GM19328 (cell line): ENCODE measurements around the gene ALX4.

Source experiments
- ATAC-seq: cut with Tn5 transposase; IDR thresholded peaks from one replicate; pipeline ENCODE4 v1.9.1; 2021; ENCODE audit warnings: mild to moderate bottlenecking, moderate library complexity; ENCODE audit not compliant: unreplicated experiment

ALX4 gene

GRCh38 chr11:44213148-44213547 lies 96.8 kb downstream of the ALX4 start:
- no peak for ATAC-seq

- no peak for ATAC-seq
These were observed 97.8 kb downstream of the ALX4 start for GRCh38 chr11:44212128-44212527.
